GM21367 (cell line): ENCODE data around the gene SPTBN1.
A peak's percentile ranks its signal among the peaks of the same experiment; 100 is the strongest.

Experiments
- ATAC-seq: cut with Tn5 transposase; IDR thresholded peaks from one replicate; pipeline ENCODE4 v1.9.1; 2021; ENCODE audit not compliant: unreplicated experiment

SPTBN1 gene

GRCh38 chr2:54646170-54646927, 190.2 kb downstream of the SPTBN1 start:
- ATAC-seq, result no peak

GRCh38 chr2:54648256-54648655, 192.1 kb downstream of the SPTBN1 start:
- ATAC-seq, result no peak

- ATAC-seq, result no peak
These were observed 193.1 kb downstream of the SPTBN1 start for GRCh38 chr2:54649191-54649590.

- no peak for ATAC-seq
These were observed 193.5 kb downstream of the SPTBN1 start for GRCh38 chr2:54649633-54650032.

- ATAC-seq, result no peak
These were observed 194.5 kb downstream of the SPTBN1 start for GRCh38 chr2:54650612-54651011.

GRCh38 chr2:54651291-54651690, 195.2 kb downstream of the SPTBN1 start:
- ATAC-seq, result no peak

- peak; percentile 71 for ATAC-seq
These were observed 196.4 kb downstream of the SPTBN1 start for GRCh38 chr2:54652540-54652939.

- no peak for ATAC-seq
These were observed 197.6 kb downstream of the SPTBN1 start for GRCh38 chr2:54653572-54654204.

- no peak for ATAC-seq
These were observed 199.1 kb downstream of the SPTBN1 start for GRCh38 chr2:54655046-54655809.

GRCh38 chr2:54656863-54657262, 200.7 kb downstream of the SPTBN1 start:
- ATAC-seq, result no peak

GRCh38 chr2:54657664-54658083, 201.5 kb downstream of the SPTBN1 start:
- no peak for ATAC-seq

- no peak for ATAC-seq
These were observed 202.5 kb downstream of the SPTBN1 start for GRCh38 chr2:54658564-54659071.

GRCh38 chr2:54659527-54659926, 203.4 kb downstream of the SPTBN1 start:
- ATAC-seq, result no peak

GRCh38 chr2:54660752-54661151, 204.6 kb downstream of the SPTBN1 start:
- no peak for ATAC-seq

- no peak for ATAC-seq
These were observed 207.4 kb downstream of the SPTBN1 start for GRCh38 chr2:54663424-54664030.

- ATAC-seq, result no peak
These were observed 208.2 kb downstream of the SPTBN1 start for GRCh38 chr2:54664238-54664786.

- no peak for ATAC-seq
These were observed 209.3 kb downstream of the SPTBN1 start for GRCh38 chr2:54665436-54665856.

GRCh38 chr2:54666131-54666633, 210.1 kb downstream of the SPTBN1 start:
- no peak for ATAC-seq

GRCh38 chr2:54666634-54667265, 210.6 kb downstream of the SPTBN1 start:
- no peak for ATAC-seq

- no peak for ATAC-seq
These were observed 211.1 kb downstream of the SPTBN1 start for GRCh38 chr2:54667266-54667639.
